HepG2 (cell line): ENCODE measurements around the gene ANKRD12. TPM values are rescaled to one million over a fixed set of nuclear protein-coding genes. Genes with fewer than 3 reads are reported as not detected.

Experiments
- ATF7-NPFF ChIP-seq: sonication (generic); formaldehyde crosslinking; IDR thresholded peaks from 2 replicates; pipeline ENCODE4 v1.8.1; 2023; ENCODE audit warnings: mild to moderate bottlenecking, low read depth, missing genetic modification reagents, moderate library complexity
- CCDC6 ChIP-seq: sonication (generic); formaldehyde crosslinking; IDR thresholded peaks from 2 replicates; pipeline ENCODE4 v1.8.1; 2022; ENCODE audit warnings: mild to moderate bottlenecking, missing genetic modification reagents, moderate library complexity
- CENPT ChIP-seq: sonication (generic); formaldehyde crosslinking; IDR thresholded peaks from 2 replicates; pipeline ENCODE4 v1.8.0; 2022; ENCODE audit warnings: low read depth, mild to moderate bottlenecking, moderate library complexity, missing genetic modification reagents
- GFI1 ChIP-seq: sonication (generic); formaldehyde crosslinking; IDR thresholded peaks from 2 replicates; pipeline ENCODE4 v1.5.0; 2020; ENCODE audit warnings: missing genetic modification reagents, mild to moderate bottlenecking, borderline replicate concordance
- GMEB1 ChIP-seq: sonication (generic); formaldehyde crosslinking; IDR thresholded peaks from 2 replicates; pipeline ENCODE4 v1.5.1; 2020; ENCODE audit warnings: missing genetic modification reagents, mild to moderate bottlenecking, borderline replicate concordance
- GPBP1L1 ChIP-seq: sonication (generic); formaldehyde crosslinking; IDR thresholded peaks from 2 replicates; pipeline ENCODE4 v1.5.0; 2020; ENCODE audit warnings: mild to moderate bottlenecking, missing genetic modification reagents
- IRF2 ChIP-seq: IDR thresholded peaks from 2 replicates; pipeline ENCODE4 v1.6.1; 2018; ENCODE audit warnings: missing genetic modification reagents, missing compliant biosample characterization
- IRX3 ChIP-seq: sonication (generic); formaldehyde crosslinking; IDR thresholded peaks from 2 replicates; pipeline ENCODE4 v1.8.1; 2023; ENCODE audit warnings: mild to moderate bottlenecking, low read depth, missing genetic modification reagents, borderline replicate concordance
- KLF11 ChIP-seq: IDR thresholded peaks from 2 replicates; pipeline ENCODE4 v1.6.1; 2016; ENCODE audit warnings: missing compliant biosample characterization
- MAFF ChIP-seq: IDR thresholded peaks from 2 replicates; pipeline ENCODE4 v1.6.1; 2011; ENCODE audit warnings: low read depth, low read length, improper control_type of control experiment
- MTF2 ChIP-seq: sonication (generic); formaldehyde crosslinking; IDR thresholded peaks from 2 replicates; pipeline ENCODE4 v1.5.0; 2020; ENCODE audit warnings: missing genetic modification reagents, borderline replicate concordance
- RFX5 ChIP-seq: IDR thresholded peaks from 2 replicates; pipeline ENCODE4 v1.6.1; 2011; ENCODE audit warnings: low read depth, low read length, improper control_type of control experiment
- TBP ChIP-seq: sonication (generic); formaldehyde crosslinking; IDR thresholded peaks from 2 replicates; pipeline ENCODE4 v1.5.0; 2020; ENCODE audit warnings: missing genetic modification reagents
- TEF ChIP-seq: sonication (generic); formaldehyde crosslinking; IDR thresholded peaks from 2 replicates; pipeline ENCODE4 v1.5.0; 2020; ENCODE audit warnings: missing genetic modification reagents
- ZBTB26 ChIP-seq: IDR thresholded peaks from 2 replicates; pipeline ENCODE4 v1.6.1; 2016; ENCODE audit warnings: missing compliant biosample characterization, missing genetic modification reagents, borderline replicate concordance
- ZFP91 ChIP-seq: sonication (generic); formaldehyde crosslinking; IDR thresholded peaks from 2 replicates; pipeline ENCODE4 v1.9.0; 2022; ENCODE audit warnings: missing genetic modification reagents, mild to moderate bottlenecking, borderline replicate concordance
- ZNF207 ChIP-seq: fragments of 450-650 bp; IDR thresholded peaks from 2 replicates; pipeline ENCODE4 v1.6.1; 2016; ENCODE audit warnings: antibody characterized with exemption, borderline replicate concordance
- ZSCAN25 ChIP-seq: sonication (generic); formaldehyde crosslinking; IDR thresholded peaks from 2 replicates; pipeline ENCODE4 v1.8.0; 2022; ENCODE audit warnings: mild to moderate bottlenecking, missing genetic modification reagents
- polyA plus RNA-seq, 8 experiments: library from polyadenylated mRNA; depleted of rRNA in 3 of 8; stranded (reverse) in 7 of 8; unstranded in 1 of 8; fragments of >200 nt; fragmentation: Illumina TruSeq in 4 of 8; extraction: Trizol in 4 of 8; gene quantifications; 2 replicates each; pipeline versions ENCODE4 v1.2.1 to v1.2.3, GENCODE V29; 2011 to 2016; ENCODE audit warnings: low read depth in 4 of 8, missing spikeins in 1 of 8, mixed read lengths in 1 of 8; ENCODE audit not compliant: insufficient read depth in 1 of 8
- total RNA-seq, 5 experiments: library from RNA; depleted of rRNA; stranded (reverse); fragments of >200 nt; fragmentation: Illumina TruSeq; extraction: Trizol; gene quantifications; 2 replicates each; pipeline ENCODE4 v1.2.3, GENCODE V29; 2016; ENCODE audit warnings: low read depth in 1 of 5
- TF ChIP-seq, protein P1 (sequence below): sonication (generic); formaldehyde crosslinking; IDR thresholded peaks from 2 replicates; pipeline ENCODE4 v1.8.1; 2023; ENCODE audit warnings: mild to moderate bottlenecking, moderate library complexity, missing genetic modification reagents
- TF ChIP-seq, protein P2 (sequence below): sonication (generic); formaldehyde crosslinking; IDR thresholded peaks from 2 replicates; pipeline ENCODE4 v1.5.1; 2020; ENCODE audit warnings: missing genetic modification reagents, mild to moderate bottlenecking, borderline replicate concordance

ANKRD12 gene
- total and polyA plus RNA-seq, 2 of the 13 experiments (the other 11 are each of a cell fraction or from before 2014, with no cell fraction given): 6.0 to 23.2 TPM

GRCh38 chr18:9334973-9335696 lies 198.6 kb downstream of the ANKRD12 start (continued):
- TF ChIP-seq TEF (CRISPR knock-in tag) (no peak), CENPT (no peak), IRX3 (CRISPR knock-in tag) (no peak), GPBP1L1 (CRISPR knock-in tag) (no peak), ZBTB26 (CRISPR knock-in tag) (no peak), RFX5 (no peak), ZFP91 (CRISPR knock-in tag) (peak; percentile 73; the same call in 1 of the 2 replicates), KLF11 (CRISPR knock-in tag) (no peak), MAFF (no peak), ZNF207 (no peak), GFI1 (no peak), CCDC6 (CRISPR knock-in tag) (no peak), TBP (CRISPR knock-in tag) (no peak), IRF2 (CRISPR knock-in tag) (no peak), MTF2 (CRISPR knock-in tag) (no peak; the same call in 1 of the 2 replicates), ZSCAN25 (peak; percentile 1; the same call in 1 of the 2 replicates), ATF7-NPFF (CRISPR knock-in tag) (0 out of 2 replicates have a peak, but pooled peaks have one; percentile 37), GMEB1 (no peak)
- TF ChIP-seq, protein P1, sequence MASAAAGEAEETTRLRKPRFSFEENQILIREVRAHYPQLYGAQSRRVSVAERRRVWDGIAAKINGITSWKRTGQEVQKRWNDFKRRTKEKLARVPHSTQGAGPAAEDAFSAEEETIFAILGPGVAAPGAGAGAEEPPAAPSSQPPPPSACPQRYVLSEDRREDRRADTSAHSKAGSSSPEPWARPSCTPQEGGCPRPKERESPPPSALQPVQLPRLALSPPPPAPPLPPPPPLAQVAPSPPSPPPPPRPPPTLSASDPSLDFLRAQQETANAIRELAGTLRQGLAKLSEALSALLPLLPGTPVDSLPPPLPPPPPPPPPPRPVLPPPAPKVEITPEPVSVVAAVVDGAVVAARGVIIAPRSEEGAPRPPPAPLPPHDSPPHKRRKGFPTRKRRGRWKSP: 0 out of 2 replicates have a peak, but pooled peaks have one; percentile 24
- TF ChIP-seq, protein P2, sequence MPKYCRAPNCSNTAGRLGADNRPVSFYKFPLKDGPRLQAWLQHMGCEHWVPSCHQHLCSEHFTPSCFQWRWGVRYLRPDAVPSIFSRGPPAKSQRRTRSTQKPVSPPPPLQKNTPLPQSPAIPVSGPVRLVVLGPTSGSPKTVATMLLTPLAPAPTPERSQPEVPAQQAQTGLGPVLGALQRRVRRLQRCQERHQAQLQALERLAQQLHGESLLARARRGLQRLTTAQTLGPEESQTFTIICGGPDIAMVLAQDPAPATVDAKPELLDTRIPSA: no peak
